HG02588 (cell line): ENCODE results near the gene ATAD2B.

ENCODE experiments used
- ATAC-seq: cut with Tn5 transposase; IDR thresholded peaks from one replicate; pipeline ENCODE4 v1.9.1; 2021; ENCODE audit warnings: mild to moderate bottlenecking, moderate library complexity; ENCODE audit not compliant: unreplicated experiment

The ATAD2B gene

GRCh38 chr2:23705771-23706612, 220.9 kb downstream of the ATAD2B start:
- ATAC-seq, result no peak

- no peak for ATAC-seq
Measured at GRCh38 chr2:23703583-23704385, 223.1 kb downstream of the ATAD2B start.

GRCh38 chr2:23703037-23703582, 223.8 kb downstream of the ATAD2B start:
- ATAC-seq, result no peak

- ATAC-seq, result no peak
Measured at GRCh38 chr2:23700627-23701026, 226.3 kb downstream of the ATAD2B start.

GRCh38 chr2:23699580-23699925, 227.4 kb downstream of the ATAD2B start:
- ATAC-seq, result no peak

GRCh38 chr2:23698721-23699579, 228.0 kb downstream of the ATAD2B start:
- ATAC-seq, result no peak
